NCI-H128 (cell line): ENCODE data around the gene LRRC56.
"Not testable (repeated sequence)": the region's sequence is repeated elsewhere in the genome, so short reads cannot be mapped to it uniquely, and the experiment has no call there.

ENCODE experiments used
- DNase-seq: peaks from one replicate; lab custom pipeline; 2025; ENCODE audit not compliant: unreplicated experiment; lab: John Stamatoyannopoulos, UW

LRRC56 gene

DNA sequence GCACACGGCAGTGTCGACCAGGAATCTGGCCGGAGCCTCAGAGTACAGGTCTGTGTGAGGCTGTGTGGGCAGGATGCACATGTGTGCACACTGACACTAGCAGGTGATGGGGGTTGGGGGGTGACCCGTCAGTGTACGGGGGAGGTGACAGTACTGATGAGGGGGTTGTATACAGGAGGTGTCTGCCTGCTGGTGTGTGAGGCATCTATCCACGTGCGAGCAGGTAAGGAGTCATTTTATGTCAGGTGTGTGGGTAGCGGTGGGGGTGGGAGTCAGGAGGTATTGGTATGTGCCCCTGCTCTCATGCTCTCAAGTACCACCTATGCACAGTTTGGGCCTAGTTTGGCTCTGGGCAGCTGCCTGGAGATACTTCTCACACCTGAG lies 34.5 kb downstream of the LRRC56 start:
- DNase-seq = no peak

DNA sequence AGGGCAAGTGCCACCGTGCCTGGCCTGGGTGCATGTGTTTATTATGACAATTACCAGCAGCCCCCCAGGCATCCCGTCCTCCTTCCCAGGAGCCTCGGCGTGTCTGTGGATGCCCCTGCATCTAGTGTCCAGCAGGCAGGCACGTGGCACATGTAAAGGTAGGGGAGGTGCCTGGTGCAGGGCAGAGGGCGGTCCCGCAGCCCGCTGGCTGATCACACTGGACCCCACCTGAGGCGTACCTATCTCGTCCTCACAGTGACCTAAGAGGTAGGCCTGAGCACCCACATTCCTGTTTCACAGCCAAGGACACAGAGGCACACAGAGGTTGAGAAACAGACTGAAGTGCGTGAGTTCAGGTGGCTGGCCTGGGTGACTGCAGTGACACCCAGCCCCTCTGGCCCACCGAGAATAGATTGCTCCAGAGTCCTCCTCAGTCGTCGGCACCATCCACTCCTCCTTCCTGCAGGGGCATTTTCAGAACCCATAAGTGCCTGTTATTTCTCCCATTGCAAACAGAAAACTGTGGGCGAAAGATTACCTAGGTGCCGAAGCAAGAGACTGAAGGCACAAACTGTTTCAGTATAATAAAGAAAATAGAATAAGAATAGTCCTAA lies 35.9 kb downstream of the LRRC56 start:
- DNase-seq = no peak

GRCh38 chr11:574031-574570 lies 36.8 kb downstream of the LRRC56 start:
- not testable (repeated sequence) for DNase-seq

- no peak for DNase-seq
These were observed 37.4 kb downstream of the LRRC56 start for GRCh38 chr11:574632-575312.

- DNase-seq = peak; percentile 74
These were observed 38.1 kb downstream of the LRRC56 start for GRCh38 chr11:575313-575995.

DNA sequence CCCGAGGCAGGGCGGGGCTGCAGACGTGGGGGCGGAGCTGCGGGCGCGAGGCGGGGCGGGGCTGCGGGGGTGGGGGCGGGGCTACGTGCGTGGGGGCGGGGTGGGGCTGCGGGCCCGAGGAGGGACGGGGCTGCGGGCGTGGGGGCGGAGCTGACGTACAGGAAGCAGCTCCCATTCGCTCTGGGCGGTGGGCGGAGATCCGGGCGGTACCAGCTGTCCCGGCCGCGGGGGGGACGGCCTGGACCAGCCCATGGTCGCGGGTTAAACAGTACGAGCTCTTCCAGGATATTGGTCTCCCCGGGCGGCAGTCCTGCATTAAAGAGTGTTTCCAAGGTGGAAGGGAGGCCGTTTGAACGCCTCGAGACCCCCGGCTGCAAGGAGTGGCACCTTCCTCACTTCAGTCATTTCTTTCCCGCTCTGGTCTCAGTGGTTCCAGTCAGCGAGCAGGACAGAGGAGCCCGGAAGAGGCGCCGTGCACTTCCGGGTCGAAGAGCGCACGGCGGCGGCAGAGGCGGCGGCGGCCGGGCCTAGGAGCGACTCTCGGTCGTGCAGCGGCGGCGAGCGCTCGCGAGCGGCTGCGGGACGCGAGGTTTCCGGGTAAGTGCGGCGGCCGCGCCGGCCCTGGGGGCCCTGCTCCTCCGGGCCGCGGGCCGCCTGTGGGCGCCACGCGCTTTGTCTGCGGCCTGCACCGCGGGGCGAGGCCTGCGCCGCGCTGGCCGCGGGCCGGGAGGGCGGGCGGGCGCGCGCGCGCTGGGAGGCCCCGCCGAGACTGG lies 38.9 kb downstream of the LRRC56 start, which contains the start of gene PHRF1:
PHRF1 (plus strand) TSS at position 475 of the 773 bp plus-strand sequence. CDS start 5,043 bp downstream, outside the sequence.
- DNase-seq = peak; percentile 91

DNA sequence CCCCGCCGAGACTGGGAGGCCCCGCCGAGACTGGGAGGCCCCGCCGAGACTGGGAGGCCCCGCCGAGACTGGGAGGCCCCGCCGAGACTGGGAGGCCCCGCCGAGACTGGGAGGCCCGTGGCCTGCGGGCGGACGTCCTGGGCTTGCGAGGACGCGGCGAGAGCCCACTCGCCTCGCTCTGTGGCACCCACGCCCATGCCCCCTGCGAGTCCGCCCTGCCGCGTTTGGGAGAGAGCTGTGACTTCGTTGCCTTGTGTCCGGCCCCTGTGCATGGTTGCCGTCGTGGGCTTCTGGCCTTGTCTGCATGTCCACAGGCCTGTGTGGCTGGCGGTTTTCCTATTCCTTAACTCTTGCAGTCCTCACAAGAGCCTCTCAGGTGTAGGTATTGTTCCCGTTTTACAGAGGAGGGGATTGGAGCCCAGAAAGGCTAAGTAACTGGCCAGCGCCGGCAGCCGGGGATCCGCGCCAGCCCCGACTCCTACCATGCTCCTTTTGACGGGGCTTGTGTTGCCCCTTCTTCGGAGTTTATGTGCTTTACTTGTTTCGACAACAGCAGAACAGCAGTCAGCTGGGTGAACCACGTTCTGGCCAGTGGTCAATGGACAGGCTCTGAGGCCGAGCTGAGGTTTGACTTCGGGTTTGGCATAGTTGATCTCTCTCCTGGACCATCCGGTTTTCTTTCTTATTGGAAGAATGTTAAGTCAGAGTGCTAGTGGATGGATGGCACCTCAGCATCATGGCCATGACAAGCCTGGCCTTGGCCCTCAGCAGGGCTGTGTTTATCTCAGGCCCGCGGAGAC lies 39.7 kb downstream of the LRRC56 start:
- DNase-seq = no peak

- DNase-seq = no peak
These were observed 40.2 kb downstream of the LRRC56 start for GRCh38 chr11:577611-577894.

- no peak for DNase-seq
These were observed 41.1 kb downstream of the LRRC56 start for GRCh38 chr11:578276-579035.

- DNase-seq = no peak
These were observed 42.7 kb downstream of the LRRC56 start for GRCh38 chr11:579830-580601.

- DNase-seq = no peak
These were observed 44.0 kb downstream of the LRRC56 start for GRCh38 chr11:581342-581741.

- no peak for DNase-seq
These were observed 44.4 kb downstream of the LRRC56 start for GRCh38 chr11:581752-582151.

- no peak for DNase-seq
These were observed 47.0 kb downstream of the LRRC56 start for GRCh38 chr11:584287-584686.

DNA sequence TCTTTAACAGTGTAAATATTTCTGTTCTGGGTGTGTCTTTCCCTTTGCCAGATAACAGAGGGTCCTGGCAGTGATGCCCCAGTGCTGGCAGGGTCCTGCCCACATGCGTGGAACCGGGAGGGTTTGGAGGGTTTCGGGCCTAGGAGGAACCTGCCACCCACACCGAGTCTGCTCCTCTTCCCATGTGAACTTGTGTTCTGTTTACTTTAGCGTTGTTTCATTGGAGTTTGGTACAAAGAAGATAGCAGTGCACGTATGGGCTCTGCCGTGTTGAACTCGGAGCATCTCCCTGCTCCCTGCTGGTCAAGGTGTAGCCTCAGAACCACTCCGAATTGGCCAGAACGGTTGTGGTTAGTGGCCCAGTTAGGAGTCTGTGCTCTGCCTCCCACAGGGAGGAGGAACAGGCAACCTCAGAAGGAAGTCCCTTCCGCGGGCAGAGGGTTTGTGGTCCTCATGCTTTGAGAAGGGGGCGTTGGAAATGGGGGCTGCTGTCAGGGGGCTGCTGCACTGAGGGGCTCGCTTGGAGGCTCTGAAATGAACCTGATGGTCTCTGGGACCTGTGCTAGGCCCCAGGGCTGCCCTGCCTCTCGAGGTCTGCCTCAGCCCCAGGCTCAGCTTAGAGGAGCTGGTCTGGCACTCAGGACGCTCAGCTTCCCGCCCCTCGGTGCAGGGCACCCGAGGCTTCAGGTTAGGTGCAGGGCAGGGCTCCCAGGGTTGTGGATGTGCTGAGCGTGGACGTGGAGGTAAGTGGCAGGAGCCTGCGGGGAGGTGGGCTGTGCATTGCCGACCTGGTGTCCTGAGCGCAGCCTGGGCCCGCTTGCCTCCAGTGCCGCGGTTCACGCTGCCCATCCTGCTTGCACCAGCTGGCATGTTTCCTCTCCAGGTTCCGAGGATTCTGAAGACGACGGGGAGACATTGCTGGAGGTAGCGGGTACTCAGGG lies 49.3 kb downstream of the LRRC56 start:
- no peak for DNase-seq

DNA sequence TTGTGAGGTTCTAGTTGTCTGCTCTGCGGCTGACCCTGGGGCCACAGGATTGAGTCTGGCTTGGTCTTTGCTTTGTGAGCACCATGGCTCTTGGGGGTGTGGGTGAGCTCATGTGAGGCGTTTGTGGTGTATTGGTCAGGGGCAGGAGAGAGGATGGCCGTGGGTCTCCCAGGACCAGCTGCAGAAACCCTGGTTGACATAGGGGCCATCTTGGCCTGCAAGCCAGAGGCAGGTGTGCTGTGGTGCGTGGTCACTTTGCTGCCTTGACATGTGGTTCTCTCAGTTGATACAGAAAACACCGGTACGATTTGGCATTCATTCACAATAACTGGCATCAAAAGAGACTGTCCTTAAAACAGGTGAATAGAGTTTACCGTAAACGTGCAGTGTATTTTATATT lies 50.2 kb downstream of the LRRC56 start:
- DNase-seq = no peak

DNA sequence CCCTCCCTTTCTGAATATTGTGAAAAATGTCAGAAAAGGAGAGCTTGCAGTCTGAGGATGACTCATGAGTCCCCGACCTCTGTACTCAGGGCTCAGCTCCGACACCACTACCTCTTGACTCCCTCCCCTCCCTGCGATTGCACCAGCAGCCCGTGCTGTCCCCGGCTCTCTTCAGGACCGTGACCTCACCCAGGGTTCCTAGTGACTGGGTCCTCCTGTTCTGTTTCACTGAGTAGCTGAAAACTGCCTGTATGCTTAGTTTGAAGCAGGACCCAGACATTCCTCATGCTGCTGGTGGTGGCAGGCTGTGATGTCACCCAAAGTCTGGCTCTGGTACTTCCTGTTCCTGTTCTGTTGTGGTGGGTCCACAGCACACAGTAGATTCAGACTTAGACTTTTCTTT lies 50.7 kb downstream of the LRRC56 start:
- DNase-seq = no peak

GRCh38 chr11:589798-590197 lies 52.5 kb downstream of the LRRC56 start:
- DNase-seq = no peak

DNA sequence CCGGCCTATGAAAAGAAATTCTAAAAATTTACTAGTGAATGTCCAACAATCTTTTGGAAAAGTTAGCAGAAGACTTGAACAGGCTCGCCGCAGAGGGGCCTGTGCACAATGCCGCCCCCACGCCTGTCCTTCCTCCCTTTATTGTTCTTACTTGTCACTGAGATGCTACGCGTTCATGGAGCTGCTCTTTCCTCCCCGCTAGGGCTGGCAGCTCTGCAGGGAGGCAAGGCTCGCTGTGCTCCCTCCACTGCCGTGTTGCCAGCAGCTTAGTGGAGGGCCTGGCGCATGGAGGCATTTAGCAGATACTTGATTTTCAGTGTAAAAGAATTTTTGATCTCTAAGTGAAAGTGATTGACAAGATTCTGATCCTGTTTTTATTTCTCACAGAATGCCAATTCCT lies 53.7 kb downstream of the LRRC56 start:
- no peak for DNase-seq
